ENCODE results near the gene COL12A1. TPM values are rescaled to one million over a fixed set of nuclear protein-coding genes. Genes with fewer than 3 reads are reported as not detected.

The COL12A1 gene
- total and polyA plus RNA-seq, 2 experiments from 2014 or later, result 0.39 to 6.3 TPM

DNA sequence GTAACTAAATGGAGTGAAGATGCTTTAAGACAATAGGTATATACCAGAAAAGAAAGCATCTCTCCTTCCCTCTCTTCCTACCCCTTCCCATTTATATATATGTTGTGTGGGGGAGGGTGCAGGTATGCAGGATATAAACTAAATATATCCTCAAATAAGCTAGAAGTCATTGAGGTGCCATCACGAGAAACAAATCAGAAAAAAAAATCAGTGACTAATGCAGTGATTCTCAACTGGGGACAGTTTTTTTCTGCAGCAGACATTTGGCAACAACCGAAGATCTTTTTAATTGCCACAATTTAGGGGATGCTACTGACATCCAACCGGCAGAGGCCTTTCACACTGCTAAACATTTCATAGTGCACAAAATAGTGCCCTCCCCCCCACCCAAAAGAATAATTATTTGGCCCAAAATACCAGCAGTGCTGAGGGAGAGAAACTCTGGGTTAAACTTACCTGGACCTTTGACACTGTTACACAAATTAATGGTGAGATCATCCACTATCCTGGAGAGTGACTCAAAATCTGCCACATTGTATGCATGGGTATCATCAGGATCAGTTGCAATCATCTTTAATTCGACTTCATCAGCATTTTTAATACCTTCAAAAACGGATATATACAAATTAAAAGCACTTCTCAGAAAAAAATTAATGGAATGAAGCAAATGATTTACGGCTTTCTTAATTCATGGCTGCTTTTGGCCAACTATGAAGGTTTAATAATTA is 55.0 kb downstream of the COL12A1 start (continued):
- TF ChIP-seq, protein P1, sequence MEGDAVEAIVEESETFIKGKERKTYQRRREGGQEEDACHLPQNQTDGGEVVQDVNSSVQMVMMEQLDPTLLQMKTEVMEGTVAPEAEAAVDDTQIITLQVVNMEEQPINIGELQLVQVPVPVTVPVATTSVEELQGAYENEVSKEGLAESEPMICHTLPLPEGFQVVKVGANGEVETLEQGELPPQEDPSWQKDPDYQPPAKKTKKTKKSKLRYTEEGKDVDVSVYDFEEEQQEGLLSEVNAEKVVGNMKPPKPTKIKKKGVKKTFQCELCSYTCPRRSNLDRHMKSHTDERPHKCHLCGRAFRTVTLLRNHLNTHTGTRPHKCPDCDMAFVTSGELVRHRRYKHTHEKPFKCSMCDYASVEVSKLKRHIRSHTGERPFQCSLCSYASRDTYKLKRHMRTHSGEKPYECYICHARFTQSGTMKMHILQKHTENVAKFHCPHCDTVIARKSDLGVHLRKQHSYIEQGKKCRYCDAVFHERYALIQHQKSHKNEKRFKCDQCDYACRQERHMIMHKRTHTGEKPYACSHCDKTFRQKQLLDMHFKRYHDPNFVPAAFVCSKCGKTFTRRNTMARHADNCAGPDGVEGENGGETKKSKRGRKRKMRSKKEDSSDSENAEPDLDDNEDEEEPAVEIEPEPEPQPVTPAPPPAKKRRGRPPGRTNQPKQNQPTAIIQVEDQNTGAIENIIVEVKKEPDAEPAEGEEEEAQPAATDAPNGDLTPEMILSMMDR (conservative IDR thresholded peaks at IDR 0.05; ENCODE audit: low read depth in 2 of 2), result no peak
- TF ChIP-seq JUNB (IDR thresholded peaks at IDR 0.05; ENCODE audit: unreplicated experiment) (no peak), CREB1 (CRISPR knock-in tag; IDR thresholded peaks at IDR 0.05; ENCODE audit: low read depth) (no peak), ZNF114 (CRISPR knock-in tag; IDR thresholded peaks at IDR 0.05) (no peak), EZH2phosphoT487 (IDR thresholded peaks at IDR 0.05; ENCODE audit: unreplicated experiment) (no peak), NANOG (IDR thresholded peaks at IDR 0.05; ENCODE audit: borderline replicate concordance) (no peak), STAT1 (IDR thresholded peaks at IDR 0.05; ENCODE audit: unreplicated experiment) (no peak)

DNA sequence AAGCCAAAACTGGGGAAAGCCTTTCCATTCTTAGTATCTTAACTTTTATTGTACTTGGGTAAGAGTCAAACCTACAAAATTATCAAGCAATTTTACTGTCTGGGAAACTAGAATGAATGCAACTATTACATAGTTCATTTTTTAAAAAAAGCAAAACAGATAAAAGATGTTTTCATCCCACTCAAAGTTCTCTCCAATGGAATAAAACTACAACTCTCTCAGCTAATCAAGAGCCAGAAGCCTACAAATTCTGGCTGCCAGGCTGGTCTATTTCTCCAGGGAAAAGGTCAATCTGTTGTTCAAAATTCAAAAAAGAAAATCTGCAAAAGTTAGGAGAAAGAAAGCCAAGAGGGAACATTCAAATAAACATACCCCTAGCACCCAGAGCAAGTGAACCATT is 56.2 kb downstream of the COL12A1 start:
- Histone ChIP-seq H3K36me3 (ENCODE audit: insufficient read depth) (no peaks in the 10 kb centered on the region), H3K4me3 (no peak overlapping the region), H3K4me1 (ENCODE audit: insufficient read depth) (no peaks in the 10 kb centered on the region), H2AFZ (no peak overlapping the region), H3K9me2 (ENCODE audit: insufficient read depth) (no peaks in the 10 kb centered on the region), H4K20me1 (replicated peaks; ENCODE audit: insufficient read depth) (no peaks in the 10 kb centered on the region), H3K27ac (ENCODE audit: low read depth) (no peak overlapping the region), H3K27me3 (ENCODE audit: insufficient read depth) (no peaks in the 10 kb centered on the region), H3K79me2 (replicated peaks; ENCODE audit: insufficient read depth) (no peaks in the 10 kb centered on the region), H3F3A (replicated peaks; ENCODE audit: low read depth) (no peaks in the 10 kb centered on the region), H3K4me2 (no peak overlapping the region)
- Mint-ChIP-seq H3K27me3 (ENCODE audit: insufficient read depth, low read depth, poor library complexity) (no peaks in the 10 kb centered on the region), H3K9me3 (no peaks in the 10 kb centered on the region), H3K27ac (no peak overlapping the region), H3K36me3 (ENCODE audit: low read depth) (no peaks in the 10 kb centered on the region), H3K4me3 (no peak overlapping the region), H3K4me1 (no peaks in the 10 kb centered on the region)
- ATAC-seq, result no peak
- DNase-seq (ENCODE audit: low spot score), result no peak
- TF ChIP-seq, protein P2, sequence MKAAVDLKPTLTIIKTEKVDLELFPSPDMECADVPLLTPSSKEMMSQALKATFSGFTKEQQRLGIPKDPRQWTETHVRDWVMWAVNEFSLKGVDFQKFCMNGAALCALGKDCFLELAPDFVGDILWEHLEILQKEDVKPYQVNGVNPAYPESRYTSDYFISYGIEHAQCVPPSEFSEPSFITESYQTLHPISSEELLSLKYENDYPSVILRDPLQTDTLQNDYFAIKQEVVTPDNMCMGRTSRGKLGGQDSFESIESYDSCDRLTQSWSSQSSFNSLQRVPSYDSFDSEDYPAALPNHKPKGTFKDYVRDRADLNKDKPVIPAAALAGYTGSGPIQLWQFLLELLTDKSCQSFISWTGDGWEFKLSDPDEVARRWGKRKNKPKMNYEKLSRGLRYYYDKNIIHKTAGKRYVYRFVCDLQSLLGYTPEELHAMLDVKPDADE (IDR thresholded peaks at IDR 0.05), result no peak
- TF ChIP-seq NANOG (IDR thresholded peaks at IDR 0.05; ENCODE audit: borderline replicate concordance), result no peak
- no peak for TF ChIP-seq STAT1 (IDR thresholded peaks at IDR 0.05; ENCODE audit: unreplicated experiment)
- TF ChIP-seq, protein P3, sequence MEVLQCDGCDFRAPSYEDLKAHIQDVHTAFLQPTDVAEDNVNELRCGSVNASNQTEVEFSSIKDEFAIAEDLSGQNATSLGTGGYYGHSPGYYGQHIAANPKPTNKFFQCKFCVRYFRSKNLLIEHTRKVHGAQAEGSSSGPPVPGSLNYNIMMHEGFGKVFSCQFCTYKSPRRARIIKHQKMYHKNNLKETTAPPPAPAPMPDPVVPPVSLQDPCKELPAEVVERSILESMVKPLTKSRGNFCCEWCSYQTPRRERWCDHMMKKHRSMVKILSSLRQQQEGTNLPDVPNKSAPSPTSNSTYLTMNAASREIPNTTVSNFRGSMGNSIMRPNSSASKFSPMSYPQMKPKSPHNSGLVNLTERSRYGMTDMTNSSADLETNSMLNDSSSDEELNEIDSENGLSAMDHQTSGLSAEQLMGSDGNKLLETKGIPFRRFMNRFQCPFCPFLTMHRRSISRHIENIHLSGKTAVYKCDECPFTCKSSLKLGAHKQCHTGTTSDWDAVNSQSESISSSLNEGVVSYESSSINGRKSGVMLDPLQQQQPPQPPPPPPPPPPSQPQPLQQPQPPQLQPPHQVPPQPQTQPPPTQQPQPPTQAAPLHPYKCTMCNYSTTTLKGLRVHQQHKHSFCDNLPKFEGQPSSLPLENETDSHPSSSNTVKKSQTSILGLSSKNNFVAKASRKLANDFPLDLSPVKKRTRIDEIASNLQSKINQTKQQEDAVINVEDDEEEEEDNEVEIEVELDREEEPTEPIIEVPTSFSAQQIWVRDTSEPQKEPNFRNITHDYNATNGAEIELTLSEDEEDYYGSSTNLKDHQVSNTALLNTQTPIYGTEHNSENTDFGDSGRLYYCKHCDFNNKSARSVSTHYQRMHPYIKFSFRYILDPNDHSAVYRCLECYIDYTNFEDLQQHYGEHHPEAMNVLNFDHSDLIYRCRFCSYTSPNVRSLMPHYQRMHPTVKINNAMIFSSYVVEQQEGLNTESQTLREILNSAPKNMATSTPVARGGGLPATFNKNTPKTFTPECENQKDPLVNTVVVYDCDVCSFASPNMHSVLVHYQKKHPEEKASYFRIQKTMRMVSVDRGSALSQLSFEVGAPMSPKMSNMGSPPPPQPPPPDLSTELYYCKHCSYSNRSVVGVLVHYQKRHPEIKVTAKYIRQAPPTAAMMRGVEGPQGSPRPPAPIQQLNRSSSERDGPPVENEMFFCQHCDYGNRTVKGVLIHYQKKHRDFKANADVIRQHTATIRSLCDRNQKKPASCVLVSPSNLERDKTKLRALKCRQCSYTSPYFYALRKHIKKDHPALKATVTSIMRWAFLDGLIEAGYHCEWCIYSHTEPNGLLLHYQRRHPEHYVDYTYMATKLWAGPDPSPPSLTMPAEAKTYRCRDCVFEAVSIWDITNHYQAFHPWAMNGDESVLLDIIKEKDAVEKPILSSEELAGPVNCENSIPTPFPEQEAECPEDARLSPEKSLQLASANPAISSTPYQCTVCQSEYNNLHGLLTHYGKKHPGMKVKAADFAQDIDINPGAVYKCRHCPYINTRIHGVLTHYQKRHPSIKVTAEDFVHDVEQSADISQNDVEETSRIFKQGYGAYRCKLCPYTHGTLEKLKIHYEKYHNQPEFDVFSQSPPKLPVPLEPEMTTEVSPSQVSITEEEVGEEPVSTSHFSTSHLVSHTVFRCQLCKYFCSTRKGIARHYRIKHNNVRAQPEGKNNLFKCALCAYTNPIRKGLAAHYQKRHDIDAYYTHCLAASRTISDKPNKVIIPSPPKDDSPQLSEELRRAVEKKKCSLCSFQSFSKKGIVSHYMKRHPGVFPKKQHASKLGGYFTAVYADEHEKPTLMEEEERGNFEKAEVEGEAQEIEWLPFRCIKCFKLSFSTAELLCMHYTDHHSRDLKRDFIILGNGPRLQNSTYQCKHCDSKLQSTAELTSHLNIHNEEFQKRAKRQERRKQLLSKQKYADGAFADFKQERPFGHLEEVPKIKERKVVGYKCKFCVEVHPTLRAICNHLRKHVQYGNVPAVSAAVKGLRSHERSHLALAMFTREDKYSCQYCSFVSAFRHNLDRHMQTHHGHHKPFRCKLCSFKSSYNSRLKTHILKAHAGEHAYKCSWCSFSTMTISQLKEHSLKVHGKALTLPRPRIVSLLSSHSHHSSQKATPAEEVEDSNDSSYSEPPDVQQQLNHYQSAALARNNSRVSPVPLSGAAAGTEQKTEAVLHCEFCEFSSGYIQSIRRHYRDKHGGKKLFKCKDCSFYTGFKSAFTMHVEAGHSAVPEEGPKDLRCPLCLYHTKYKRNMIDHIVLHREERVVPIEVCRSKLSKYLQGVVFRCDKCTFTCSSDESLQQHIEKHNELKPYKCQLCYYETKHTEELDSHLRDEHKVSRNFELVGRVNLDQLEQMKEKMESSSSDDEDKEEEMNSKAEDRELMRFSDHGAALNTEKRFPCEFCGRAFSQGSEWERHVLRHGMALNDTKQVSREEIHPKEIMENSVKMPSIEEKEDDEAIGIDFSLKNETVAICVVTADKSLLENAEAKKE (CRISPR knock-in tag; IDR thresholded peaks at IDR 0.05), result no peak
- no peak for TF ChIP-seq JUNB (IDR thresholded peaks at IDR 0.05; ENCODE audit: unreplicated experiment)
- TF ChIP-seq, protein P4, sequence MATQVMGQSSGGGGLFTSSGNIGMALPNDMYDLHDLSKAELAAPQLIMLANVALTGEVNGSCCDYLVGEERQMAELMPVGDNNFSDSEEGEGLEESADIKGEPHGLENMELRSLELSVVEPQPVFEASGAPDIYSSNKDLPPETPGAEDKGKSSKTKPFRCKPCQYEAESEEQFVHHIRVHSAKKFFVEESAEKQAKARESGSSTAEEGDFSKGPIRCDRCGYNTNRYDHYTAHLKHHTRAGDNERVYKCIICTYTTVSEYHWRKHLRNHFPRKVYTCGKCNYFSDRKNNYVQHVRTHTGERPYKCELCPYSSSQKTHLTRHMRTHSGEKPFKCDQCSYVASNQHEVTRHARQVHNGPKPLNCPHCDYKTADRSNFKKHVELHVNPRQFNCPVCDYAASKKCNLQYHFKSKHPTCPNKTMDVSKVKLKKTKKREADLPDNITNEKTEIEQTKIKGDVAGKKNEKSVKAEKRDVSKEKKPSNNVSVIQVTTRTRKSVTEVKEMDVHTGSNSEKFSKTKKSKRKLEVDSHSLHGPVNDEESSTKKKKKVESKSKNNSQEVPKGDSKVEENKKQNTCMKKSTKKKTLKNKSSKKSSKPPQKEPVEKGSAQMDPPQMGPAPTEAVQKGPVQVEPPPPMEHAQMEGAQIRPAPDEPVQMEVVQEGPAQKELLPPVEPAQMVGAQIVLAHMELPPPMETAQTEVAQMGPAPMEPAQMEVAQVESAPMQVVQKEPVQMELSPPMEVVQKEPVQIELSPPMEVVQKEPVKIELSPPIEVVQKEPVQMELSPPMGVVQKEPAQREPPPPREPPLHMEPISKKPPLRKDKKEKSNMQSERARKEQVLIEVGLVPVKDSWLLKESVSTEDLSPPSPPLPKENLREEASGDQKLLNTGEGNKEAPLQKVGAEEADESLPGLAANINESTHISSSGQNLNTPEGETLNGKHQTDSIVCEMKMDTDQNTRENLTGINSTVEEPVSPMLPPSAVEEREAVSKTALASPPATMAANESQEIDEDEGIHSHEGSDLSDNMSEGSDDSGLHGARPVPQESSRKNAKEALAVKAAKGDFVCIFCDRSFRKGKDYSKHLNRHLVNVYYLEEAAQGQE (IDR thresholded peaks at IDR 0.05; ENCODE audit: unreplicated experiment), result no peak
